Bronchial epithelial cell (primary cell): ENCODE results near the gene PRR5L. TPM values are rescaled to one million over a fixed set of nuclear protein-coding genes. Genes with fewer than 3 reads are reported as not detected.

Source experiments
- DNase-seq: peaks from one replicate; pipeline ENCODE4 v3.0.0-alpha.2; 2010; ENCODE audit warnings: low read depth
- FAIRE-seq: peaks from 2 replicates; lab custom pipeline; 2011; peaks lifted over from hg19 to GRCh38; lab: Jason Lieb, UNC
- H3K27me3 ChIP-seq: 2 replicates; pipeline ENCODE4 v1.5.1; 2011; ENCODE audit warnings: low read length; ENCODE audit not compliant: control insufficient read depth, insufficient read depth
- H3K36me3 ChIP-seq: 2 replicates; pipeline ENCODE4 v1.5.1; 2011; ENCODE audit warnings: low read length; ENCODE audit not compliant: control insufficient read depth, insufficient read depth
- H3K4me3 ChIP-seq: 2 replicates; pipeline ENCODE4 v1.5.1; 2011; ENCODE audit warnings: mild to moderate bottlenecking, low read depth, low read length, control low read depth
- total RNA-seq: library from RNA; depleted of rRNA; stranded (reverse); fragments of >200 nt; gene quantifications from 2 replicates; pipeline ENCODE4 v1.2.1, GENCODE V29; 2014
- TF ChIP-seq, protein P1 (sequence below): IDR thresholded peaks from 2 replicates; pipeline ENCODE4 v1.5.1; 2011; ENCODE audit warnings: mild to moderate bottlenecking, moderate library complexity, low read length, control low read depth, inconsistent platforms; ENCODE audit not compliant: insufficient read depth, severe bottlenecking

Gene PRR5L
- total RNA-seq, 1 donor from 2014 or later = 10.0 TPM

DNA sequence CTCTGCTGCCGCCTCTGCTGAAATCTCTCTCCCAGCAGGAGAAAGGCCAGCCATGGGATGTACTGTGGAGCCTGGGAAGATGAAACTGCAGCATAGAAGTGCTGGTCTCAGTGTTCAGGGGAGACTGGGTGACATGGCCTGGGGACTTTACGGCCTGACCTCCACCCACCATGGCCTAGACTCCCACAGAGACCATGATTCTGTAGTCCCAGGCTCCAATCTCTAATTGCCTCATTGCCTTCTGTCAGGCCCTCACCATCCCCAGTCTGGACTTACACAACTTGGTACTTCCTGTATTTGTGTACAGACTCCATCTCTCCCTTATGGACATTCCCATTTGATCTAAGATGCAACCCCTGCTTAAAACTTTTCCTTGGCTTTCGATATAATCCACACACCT lies 170.9 kb downstream of the PRR5L start:
- Histone ChIP-seq H3K36me3 (no peaks in the 10 kb centered on the region), H3K27me3 (no peaks in the 10 kb centered on the region), H3K4me3 (no peak overlapping the region)
- DNase-seq (no peak), FAIRE-seq (peak; percentile 50)
- TF ChIP-seq, protein P1, sequence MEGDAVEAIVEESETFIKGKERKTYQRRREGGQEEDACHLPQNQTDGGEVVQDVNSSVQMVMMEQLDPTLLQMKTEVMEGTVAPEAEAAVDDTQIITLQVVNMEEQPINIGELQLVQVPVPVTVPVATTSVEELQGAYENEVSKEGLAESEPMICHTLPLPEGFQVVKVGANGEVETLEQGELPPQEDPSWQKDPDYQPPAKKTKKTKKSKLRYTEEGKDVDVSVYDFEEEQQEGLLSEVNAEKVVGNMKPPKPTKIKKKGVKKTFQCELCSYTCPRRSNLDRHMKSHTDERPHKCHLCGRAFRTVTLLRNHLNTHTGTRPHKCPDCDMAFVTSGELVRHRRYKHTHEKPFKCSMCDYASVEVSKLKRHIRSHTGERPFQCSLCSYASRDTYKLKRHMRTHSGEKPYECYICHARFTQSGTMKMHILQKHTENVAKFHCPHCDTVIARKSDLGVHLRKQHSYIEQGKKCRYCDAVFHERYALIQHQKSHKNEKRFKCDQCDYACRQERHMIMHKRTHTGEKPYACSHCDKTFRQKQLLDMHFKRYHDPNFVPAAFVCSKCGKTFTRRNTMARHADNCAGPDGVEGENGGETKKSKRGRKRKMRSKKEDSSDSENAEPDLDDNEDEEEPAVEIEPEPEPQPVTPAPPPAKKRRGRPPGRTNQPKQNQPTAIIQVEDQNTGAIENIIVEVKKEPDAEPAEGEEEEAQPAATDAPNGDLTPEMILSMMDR = no peak

DNA sequence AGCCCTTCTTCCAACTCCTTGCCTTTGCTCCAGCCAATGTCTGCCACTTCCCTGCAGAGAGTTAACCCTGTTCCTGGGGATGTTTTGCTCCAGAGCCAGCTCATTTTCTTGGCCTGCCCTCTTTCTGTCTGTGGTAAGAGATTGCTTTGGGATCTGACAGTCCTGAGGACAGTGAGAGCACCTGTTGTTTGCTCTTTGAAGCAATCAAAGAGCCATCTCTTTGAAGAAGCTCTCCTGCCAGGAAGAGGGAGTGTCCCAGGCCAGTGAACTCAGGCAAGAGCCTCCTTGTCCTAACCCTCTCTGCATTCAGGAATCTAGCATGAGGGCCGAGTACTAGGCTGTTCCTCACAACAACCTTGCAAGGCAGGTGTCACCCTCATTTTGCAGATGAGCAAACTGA lies 171.8 kb downstream of the PRR5L start:
- DNase-seq (no peak), FAIRE-seq (no peak)
- H3K27me3 ChIP-seq = no peaks in the 10 kb centered on the region
- TF ChIP-seq, protein P1 = no peak
- no peak overlapping the region for H3K4me3 ChIP-seq
- no peaks in the 10 kb centered on the region for H3K36me3 ChIP-seq

GRCh38 chr11:36469063-36469462 lies 173.0 kb downstream of the PRR5L start:
- no peak for FAIRE-seq
- Histone ChIP-seq H3K27me3 (no peaks in the 10 kb centered on the region), H3K4me3 (no peak overlapping the region), H3K36me3 (no peaks in the 10 kb centered on the region)
- TF ChIP-seq, protein P1 = no peak
- no peak for DNase-seq

GRCh38 chr11:36469881-36470802 lies 174.1 kb downstream of the PRR5L start:
- TF ChIP-seq, protein P1 = no peak
- Histone ChIP-seq H3K27me3 (no peaks in the 10 kb centered on the region), H3K4me3 (no peak overlapping the region), H3K36me3 (no peaks in the 10 kb centered on the region)
- peak; percentile 40 for DNase-seq
- FAIRE-seq = no peak

DNA sequence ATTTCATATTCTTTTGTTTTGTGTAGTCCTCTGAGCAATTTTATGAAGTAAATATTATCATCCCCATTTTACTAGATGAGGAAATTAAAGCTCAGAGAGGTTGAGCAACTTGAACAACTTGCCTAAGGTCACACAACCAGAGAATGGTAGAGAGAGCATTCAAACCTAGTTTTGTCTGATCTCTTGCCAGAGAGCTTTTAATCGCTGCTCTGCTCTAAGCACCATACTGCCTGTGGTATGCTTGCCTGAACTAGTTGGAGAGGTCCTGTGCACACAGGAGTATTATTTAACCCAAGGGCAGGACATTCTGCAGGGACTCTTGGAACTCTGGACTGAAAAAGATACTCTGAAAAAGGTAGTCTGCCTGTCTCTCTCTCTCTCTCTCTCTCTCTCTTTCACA lies 175.5 kb downstream of the PRR5L start:
- TF ChIP-seq, protein P1 = no peak
- Histone ChIP-seq H3K27me3 (no peaks in the 10 kb centered on the region), H3K36me3 (no peaks in the 10 kb centered on the region), H3K4me3 (no peak overlapping the region)
- FAIRE-seq = no peak
- peak; percentile 88 for DNase-seq
